ENCODE results near the gene FAF1.

DNA sequence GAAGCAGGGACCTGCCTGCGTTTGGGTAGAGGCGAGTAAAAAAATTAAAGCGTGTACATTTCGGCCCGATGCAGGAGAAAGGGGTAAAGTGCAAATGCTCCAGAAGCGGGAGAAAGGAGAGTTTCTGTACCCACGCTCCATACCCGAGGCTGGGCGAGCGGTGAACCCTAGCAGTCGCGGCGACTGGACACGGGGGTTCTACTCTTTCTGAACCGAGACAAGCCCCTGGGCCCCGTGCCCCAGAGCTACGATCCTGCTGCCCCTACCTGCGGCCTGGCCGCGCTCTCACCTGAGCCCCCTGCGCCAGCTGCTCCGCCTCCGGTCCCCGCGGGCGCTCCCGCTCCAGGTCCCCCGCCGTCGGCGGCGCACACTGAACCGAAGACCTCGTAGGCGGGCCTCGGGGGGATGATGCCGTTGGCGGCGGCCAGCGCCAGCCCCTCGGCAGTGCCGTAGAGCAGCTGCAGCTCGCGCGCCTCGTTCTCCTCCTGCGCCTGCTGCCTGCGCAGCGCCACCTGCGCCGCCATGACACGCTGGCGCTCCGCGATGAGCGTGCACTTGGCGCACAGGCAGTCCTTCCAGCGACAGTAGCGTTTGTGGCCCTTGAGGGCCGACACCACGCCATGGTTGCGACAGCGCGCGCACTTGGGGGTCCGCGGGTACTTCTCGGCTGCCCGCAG lies 539.2 kb downstream of the FAF1 start:
- no peak for TF ChIP-seq CTCF (IDR thresholded peaks at IDR 0.05; ENCODE audit: low read depth, low read length)
- no peak for TF ChIP-seq POLR2A (IDR thresholded peaks at IDR 0.05; ENCODE audit: extremely low read depth, insufficient read length)
- TF ChIP-seq, protein P1, sequence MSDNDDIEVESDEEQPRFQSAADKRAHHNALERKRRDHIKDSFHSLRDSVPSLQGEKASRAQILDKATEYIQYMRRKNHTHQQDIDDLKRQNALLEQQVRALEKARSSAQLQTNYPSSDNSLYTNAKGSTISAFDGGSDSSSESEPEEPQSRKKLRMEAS (IDR thresholded peaks at IDR 0.05; ENCODE audit: low read depth, low read length) = no peak
